K562 (cell line): ENCODE results near the gene PAX5. TPM values are rescaled to one million over a fixed set of nuclear protein-coding genes. Genes with fewer than 3 reads are reported as not detected.

Source experiments
- ATAC-seq: fragments of 200-7000 bp; cut with Tn5 transposase; 3 replicates; pipeline ENCODE4 v1.9.1; 2020; ENCODE audit warnings: moderate library complexity
- BruUV-seq: library from RNA; stranded (reverse); fragments of 400-500 nt; replicated peaks from 2 replicates; lab custom pipeline; 2021; lab: Mats Ljungman, UMichigan
- CTCF ChIA-PET: fragments of 300-600 bp; formaldehyde crosslinking; extraction: SDS; loops from one replicate; lab custom pipeline; 2021; ENCODE audit warnings: low intra/inter-chr PET ratio; lab: Yijun Ruan, JAX
- POLR2A ChIA-PET: fragments of 300-600, 350-650 bp; sonication (Branson Sonifier 250); formaldehyde crosslinking; extraction: SDS; loops from one replicate; lab custom pipeline; 2021; ENCODE audit warnings: antibody characterized with exemption, inconsistent platforms; lab: Yijun Ruan, JAX
- DNase-seq, 4 experiments: peaks; one replicate each; pipeline versions ENCODE4 v3.0.0 to v3.0.0-alpha.2; 2011 to 2018; ENCODE audit warnings: low spot score in 3 of 4, mixed read lengths in 3 of 4; ENCODE audit errors: extremely low read depth in 1 of 4
- FAIRE-seq: peaks from 2 replicates; lab custom pipeline; 2011; peaks lifted over from hg19 to GRCh38; lab: Jason Lieb, UNC
- H2AFZ ChIP-seq: 2 replicates; pipeline ENCODE4 v1.6.0; 2011; ENCODE audit warnings: low read depth, low read length, control low read depth, inconsistent platforms
- H3K27ac ChIP-seq: fragments of 200-600 bp; 3 replicates; pipeline ENCODE4 v1.8.0; 2011; ENCODE audit warnings: low read depth, mild to moderate bottlenecking, control low read depth, inconsistent platforms, low read length, moderate library complexity, mixed read lengths; ENCODE audit errors: extremely low read depth
- H3K27me3 ChIP-seq, 2 experiments: fragments of 300-600 bp in 1 of 2; 2 replicates in 1 of 2; 3 replicates in 1 of 2; pipeline versions ENCODE4 v1.6.0 to v1.8.0; 2011; ENCODE audit warnings: inconsistent platforms in 2 of 2, low read length in 2 of 2, mild to moderate bottlenecking in 1 of 2, mixed read lengths in 1 of 2, moderate library complexity in 1 of 2; ENCODE audit not compliant: control insufficient read depth in 2 of 2, insufficient read depth in 2 of 2
- H3K36me3 ChIP-seq: fragments of 300-600 bp; 3 replicates; pipeline ENCODE4 v1.8.0; 2011; ENCODE audit warnings: mild to moderate bottlenecking, low read length, inconsistent platforms; ENCODE audit not compliant: control insufficient read depth, insufficient read depth
- H3K4me1 ChIP-seq, 2 experiments: fragments of 200-600 bp in 1 of 2; replicated peaks in 1 of 2; 2 replicates in 1 of 2; 3 replicates in 1 of 2; pipeline versions ENCODE4 v1.5.1 to v1.8.0; 2011; ENCODE audit warnings: inconsistent platforms in 2 of 2, low read length in 2 of 2, mild to moderate bottlenecking in 1 of 2, mixed read lengths in 1 of 2, moderate library complexity in 1 of 2; ENCODE audit not compliant: control insufficient read depth in 2 of 2, insufficient read depth in 2 of 2
- H3K4me2 ChIP-seq: 2 replicates; pipeline ENCODE4 v1.6.1; 2011; ENCODE audit warnings: low read length, control low read depth, inconsistent platforms, mixed read lengths; ENCODE audit not compliant: insufficient read depth
- H3K4me3 ChIP-seq: fragments of 200-600 bp; sonication (generic), shearing (Covaris generic); 2 replicates; pipeline ENCODE4 v1.5.1; 2016; ENCODE audit warnings: control low read depth, inconsistent platforms
- H3K79me2 ChIP-seq: fragments of 200-600 bp; 3 replicates; pipeline ENCODE4 v1.8.0; 2011; ENCODE audit warnings: low read length, inconsistent platforms; ENCODE audit not compliant: control insufficient read depth, insufficient read depth
- H3K9ac ChIP-seq, 2 experiments: 2 replicates each; pipeline versions ENCODE4 v1.6.0 to v1.6.1; 2011; ENCODE audit warnings: low read depth in 2 of 2, low read length in 2 of 2, control low read depth in 1 of 2, inconsistent platforms in 1 of 2, mild to moderate bottlenecking in 1 of 2, mixed read lengths in 1 of 2; ENCODE audit not compliant: insufficient read depth in 1 of 2
- H3K9me1 ChIP-seq: one replicate; pipeline ENCODE4 v1.6.0; 2011; ENCODE audit warnings: inconsistent platforms, mild to moderate bottlenecking, low read length, moderate library complexity; ENCODE audit not compliant: control insufficient read depth, insufficient read depth
- H3K9me3 ChIP-seq: replicated peaks from 2 replicates; pipeline ENCODE4 v1.5.1; 2011; ENCODE audit warnings: low read depth, low read length, inconsistent platforms; ENCODE audit not compliant: control insufficient read depth, insufficient read depth
- H4K20me1 ChIP-seq: replicated peaks from 2 replicates; pipeline ENCODE4 v1.6.1; 2011; ENCODE audit warnings: low read length, inconsistent platforms, mixed read lengths; ENCODE audit not compliant: control insufficient read depth, insufficient read depth
- ATF1 ChIP-seq, 2 experiments: fragments of 450-650 bp in 1 of 2; IDR thresholded peaks; 2 replicates each; pipeline ENCODE4 v1.6.1; 2016; ENCODE audit warnings: missing compliant biosample characterization in 1 of 2, missing genetic modification characterization in 1 of 2
- ATF3 ChIP-seq, 2 experiments: fragments of 450-650 bp in 1 of 2; sonication (generic) in 1 of 2; formaldehyde crosslinking in 1 of 2; IDR thresholded peaks in 1 of 2; conservative IDR thresholded peaks in 1 of 2; 2 replicates each; pipeline versions ENCODE4 v1.6.1 to v1.8.1; 2016 to 2023; ENCODE audit warnings: mild to moderate bottlenecking in 2 of 2, moderate library complexity in 2 of 2, inconsistent platforms in 1 of 2, missing genetic modification reagents in 1 of 2
- BDP1 ChIP-seq: IDR thresholded peaks from 3 replicates; pipeline ENCODE4 v1.6.1; 2011; ENCODE audit not compliant: insufficient read length, insufficient read depth
- DIDO1 ChIP-seq: fragments of 450-650 bp; IDR thresholded peaks from 2 replicates; pipeline ENCODE4 v1.6.1; 2016; ENCODE audit warnings: low read depth, missing biosample characterization, missing genetic modification characterization
- HINFP ChIP-seq: fragments of 450-650 bp; conservative IDR thresholded peaks from 2 replicates; pipeline ENCODE4 v1.6.1; 2016; ENCODE audit warnings: missing genetic modification characterization, low read depth, mild to moderate bottlenecking, control low read depth, missing compliant biosample characterization
- HMG20A ChIP-seq: fragments of 450-650 bp; formaldehyde crosslinking; conservative IDR thresholded peaks from 2 replicates; pipeline ENCODE4 v1.4.0; 2020; ENCODE audit warnings: mild to moderate bottlenecking, mixed read lengths
- HOMEZ ChIP-seq: fragments of 250-450 bp; sonication (Bioruptor Pico); IDR thresholded peaks from 2 replicates; pipeline ENCODE4 v1.4.0; 2020; ENCODE audit warnings: mild to moderate bottlenecking, moderate library complexity
- MAFF ChIP-seq: IDR thresholded peaks from 2 replicates; pipeline ENCODE4 v1.6.1; 2012; ENCODE audit warnings: low read length, improper control_type of control experiment
- PCBP2 ChIP-seq: fragments of 200-400 bp; formaldehyde crosslinking; IDR thresholded peaks from 2 replicates; pipeline ENCODE4 v1.6.1; 2018; ENCODE audit warnings: low read length, low read depth, mild to moderate bottlenecking, moderate library complexity; ENCODE audit not compliant: poor library complexity, severe bottlenecking
- PPARD ChIP-seq: fragments of 250-450 bp; sonication (Bioruptor Pico); IDR thresholded peaks from 2 replicates; pipeline ENCODE4 v1.8.0; 2022; ENCODE audit warnings: inconsistent platforms, mild to moderate bottlenecking, moderate library complexity
- RBM14 ChIP-seq: fragments of 200-400 bp; formaldehyde crosslinking; IDR thresholded peaks from 2 replicates; pipeline ENCODE4 v1.6.1; 2018; ENCODE audit warnings: low read depth, mild to moderate bottlenecking, low read length, moderate library complexity, borderline replicate concordance; ENCODE audit not compliant: insufficient read depth
- RFX5 ChIP-seq: IDR thresholded peaks from 2 replicates; pipeline ENCODE4 v1.6.1; 2011; ENCODE audit warnings: low read depth, mild to moderate bottlenecking, improper control_type of control experiment, low read length
- SIRT6 ChIP-seq: IDR thresholded peaks from one replicate; pipeline ENCODE4 v1.6.1; 2012; ENCODE audit warnings: low read depth, mild to moderate bottlenecking, control low read depth, inconsistent platforms, low read length, moderate library complexity
- SIX5 ChIP-seq, 2 experiments: IDR thresholded peaks; 2 replicates each; pipeline ENCODE4 v1.6.1; 2011; ENCODE audit warnings: low read length in 2 of 2, borderline replicate concordance in 1 of 2, low read depth in 1 of 2, mild to moderate bottlenecking in 1 of 2, moderate library complexity in 1 of 2; ENCODE audit not compliant: insufficient read depth in 1 of 2
- TSC22D4 ChIP-seq: fragments of 450-650 bp; IDR thresholded peaks from 2 replicates; pipeline ENCODE4 v1.6.1; 2016; ENCODE audit warnings: missing genetic modification characterization, missing biosample characterization, control low read depth
- ZNF561 ChIP-seq: fragments of 450-650 bp; formaldehyde crosslinking; conservative IDR thresholded peaks from 2 replicates; pipeline ENCODE4 v1.4.0; 2020; ENCODE audit warnings: mild to moderate bottlenecking, moderate library complexity
- WGBS: fragments of 100-300 bp; shearing (Covaris generic); methylation state at CpG from one replicate; pipeline ENCODE4 v1.1.6; 2016; ENCODE audit warnings: low coverage, mixed read lengths; ENCODE audit not compliant: insufficient coverage; ENCODE audit errors: missing lambda C conversion rate; 5-methylcytosine and 5-hydroxymethylcytosine counted together
- in situ Hi-C: fragments of 300-500 bp; cut with MboI; formaldehyde crosslinking; loops from 4 replicates; pipeline ENCODE4 v1.15.0; 2018; ENCODE audit warnings: inconsistent platforms, mixed read lengths
- intact Hi-C: fragments of 100-400 bp; cut with micrococcal nuclease; formaldehyde crosslinking; loops from 2 replicates; pipeline ENCODE4 v1.14.2; 2022
- polyA plus RNA-seq, 8 experiments: library from polyadenylated mRNA; depleted of rRNA in 4 of 8; stranded (reverse) in 5 of 8; unstranded in 3 of 8; fragments of >200 nt; fragmentation: Nextera tagmentation in 2 of 8; fragmentation: Illumina TruSeq in 1 of 8; extraction: Ambion mirVana in 2 of 8; extraction: Trizol in 1 of 8; gene quantifications; 2 replicates each; pipeline versions ENCODE4 v1.2.1 to v1.2.3, GENCODE V29; 2011 to 2014; ENCODE audit warnings: inconsistent platforms in 1 of 8, missing spikeins in 1 of 8
- total RNA-seq, 7 experiments: library from RNA; depleted of rRNA in 6 of 7; stranded (reverse); fragments of >200 nt in 6 of 7; fragmentation: Illumina TruSeq in 2 of 7; extraction: Trizol in 2 of 7; gene quantifications; 2 replicates each; pipeline versions ENCODE4 v1.2.1 to v1.2.3, GENCODE V29; 2011 to 2021; ENCODE audit warnings: low replicate concordance in 1 of 7

The PAX5 gene
- total and polyA plus RNA-seq, 9 of the 15 experiments (the other 6 are each of a cell fraction or from before 2014, with no cell fraction given), result 0.03 to 0.09 TPM; not detected in 7

GRCh38 chr9:36878986-36879982, 154.8 kb downstream of the PAX5 start:
- H3K4me2 ChIP-seq, result no peak overlapping the region
- no peaks in the 10 kb centered on the region for H3K36me3 ChIP-seq
- in situ Hi-C loops, result no loop called here
- CTCF ChIA-PET, result no interaction called here
- peaks cover 0 to 8% of the 10 kb centered on the region in 2 experiments; a peak in 3 of 5 replicates for H3K4me1 ChIP-seq
- H3K9me1 ChIP-seq, result no peaks in the 10 kb centered on the region
- WGBS, result 2% methylated on average over 11 of the region's 18 CpGs
- peaks cover 0 to 47% of the 10 kb centered on the region in 2 experiments; a peak in 2 of 5 replicates for H3K27me3 ChIP-seq
- no peak overlapping the region for H2AFZ ChIP-seq
- no peaks in the 10 kb centered on the region for H3K79me2 ChIP-seq
- ATAC-seq (peak; percentile 90), FAIRE-seq (no peak), DNase-seq (peak in 2 of 4 experiments; percentile 6 to 26)
- POLR2A ChIA-PET, result interaction anchor here (0.6 kb wide), 1 partner anchor 36 kb away, joined by 3 read pairs; no protein-coding TSS in a partner anchor
- no peak overlapping the region for H3K27ac ChIP-seq
- H3K9me3 ChIP-seq, result no peaks in the 10 kb centered on the region
- H3K9ac ChIP-seq, result no peak overlapping the region
- no peaks in the 10 kb centered on the region for H4K20me1 ChIP-seq
- intact Hi-C loops, result no loop called here
- BruUV-seq, result no TSS peak
- H3K4me3 ChIP-seq, result no peak overlapping the region
- TF ChIP-seq HOMEZ (CRISPR knock-in tag) (no peak), PPARD (CRISPR knock-in tag) (no peak), SIX5 (IDR thresholded peaks at IDR 0.05; ENCODE audit: borderline replicate concordance in 1 of 2, insufficient read depth in 1 of 2, low read depth in 1 of 2, low read length in 2 of 2) (no peak), SIRT6 (no peak), DIDO1 (tag) (no peak), HMG20A (CRISPR knock-in tag) (no peak), RFX5 (no peak), ZNF561 (CRISPR knock-in tag) (no peak), ATF3 (IDR thresholded peaks at IDR 0.05) (peak; percentile 80), ATF3 (CRISPR knock-in tag; conservative IDR thresholded peaks at IDR 0.05) (no peak), MAFF (no peak), ATF1 (CRISPR knock-in tag; IDR thresholded peaks at IDR 0.05) (no peak), ATF1 (tag; IDR thresholded peaks at IDR 0.05) (peak; percentile 28; the same call in 1 of the 2 replicates), HINFP (tag) (no peak), PCBP2 (no peak), RBM14 (no peak), BDP1 (no peak), TSC22D4 (no peak)
